Renal cortical epithelial cell (primary cell): ENCODE data around the gene PFKM. TPM values are rescaled to one million over a fixed set of nuclear protein-coding genes. Genes with fewer than 3 reads are reported as not detected.

Experiments used
- DNase-seq: peaks from one replicate; pipeline ENCODE4 v3.0.0-alpha.2; 2011; ENCODE audit warnings: low read depth
- total RNA-seq: library from RNA; depleted of rRNA; stranded (reverse); fragments of >200 nt; gene quantifications from 2 replicates; pipeline ENCODE4 v1.2.3, GENCODE V29; 2014

PFKM gene
- total RNA-seq, 1 donor from 2014 or later = 79.3 TPM

DNA sequence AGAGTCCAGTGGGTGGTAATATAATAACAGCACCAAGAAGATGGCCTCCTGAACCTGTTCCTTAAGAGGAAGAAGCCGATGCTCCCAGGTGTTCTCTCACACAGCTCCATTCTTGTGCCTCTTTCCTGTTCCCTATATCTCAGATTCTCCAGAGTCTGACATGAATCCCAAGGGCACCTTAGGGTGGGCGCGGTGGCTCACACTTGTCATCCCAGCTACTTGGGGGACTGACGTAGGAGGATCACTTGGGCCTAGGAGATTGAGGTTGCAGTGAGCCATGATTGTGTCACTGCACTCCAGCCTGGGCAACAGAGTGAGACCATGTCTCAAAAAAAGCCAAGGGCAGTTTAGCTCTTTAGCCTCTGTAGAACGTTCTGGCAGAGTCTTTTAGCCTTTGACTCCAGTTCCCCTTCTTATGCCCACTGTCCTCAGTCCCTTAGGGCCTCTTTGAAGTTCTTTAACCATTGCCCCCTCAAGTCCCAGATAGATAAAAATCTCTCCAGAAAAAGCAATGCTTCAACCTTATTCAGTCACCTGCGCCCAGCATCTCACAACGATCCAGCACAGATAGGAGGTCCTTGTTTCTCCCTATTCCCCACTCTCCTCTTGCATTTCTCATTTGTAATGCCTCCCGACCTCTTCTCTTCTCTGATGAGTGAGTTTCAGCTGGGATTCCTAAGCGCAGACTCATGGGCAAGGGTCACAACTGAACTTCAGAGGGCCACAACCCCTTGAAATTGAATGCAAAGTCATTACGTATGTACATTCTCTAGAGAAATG is 68.9 kb downstream of the PFKM start:
- no peak for DNase-seq

GRCh38 chr12:48189331-48190125 is 70.4 kb downstream of the PFKM start:
- peak; percentile 68 for DNase-seq

DNA sequence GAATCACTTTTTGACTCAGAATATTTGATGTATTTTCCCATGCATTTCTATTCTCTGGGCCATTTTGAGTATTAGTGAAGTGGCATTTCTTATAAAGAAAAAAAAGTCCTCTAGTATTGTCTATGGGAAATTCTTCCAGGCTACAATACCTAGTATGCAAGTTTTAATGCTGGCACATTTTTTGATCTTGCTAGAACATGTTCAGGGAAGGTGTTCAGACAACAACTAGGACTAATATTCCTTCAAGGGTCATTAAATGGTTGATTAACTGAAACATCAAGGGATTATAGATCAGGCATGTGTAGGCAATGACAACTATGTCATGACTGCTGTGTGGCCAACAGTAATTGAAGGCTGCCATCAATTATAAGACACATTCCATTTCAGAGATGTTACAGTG is 71.9 kb downstream of the PFKM start:
- DNase-seq = no peak

- DNase-seq = no peak
These were observed 73.7 kb downstream of the PFKM start for GRCh38 chr12:48192861-48193260.

DNA sequence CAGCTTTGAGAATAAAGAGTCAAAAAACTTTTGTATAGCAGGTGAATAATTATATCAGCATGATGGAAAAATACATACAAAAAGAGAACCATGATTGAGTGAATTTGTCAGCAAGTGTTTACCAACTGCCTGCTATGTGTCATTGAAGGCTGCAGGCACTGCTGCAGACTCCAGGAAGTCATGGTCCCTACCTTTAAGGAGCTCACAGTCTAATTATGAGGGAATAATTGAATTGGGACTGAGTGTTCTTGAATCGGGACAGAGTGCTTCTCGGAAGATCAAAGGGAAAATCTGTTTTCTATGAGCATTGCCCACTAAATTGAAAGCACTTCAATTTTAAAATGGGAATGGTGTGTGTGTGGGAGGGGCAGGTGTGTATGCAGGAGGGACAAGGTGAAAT is 74.5 kb downstream of the PFKM start:
- DNase-seq = no peak

GRCh38 chr12:48194799-48195201 is 75.6 kb downstream of the PFKM start:
- no peak for DNase-seq

Other genes with a start within 250 kb of the PFKM start
- gene VDR, start 214.4 kb upstream of the PFKM start, total RNA-seq = 2.9 and 6.1 TPM in 2 replicates
- 85.7 and 112 TPM in 2 replicates for gene TMEM106C, start 155.8 kb upstream of the PFKM start, total RNA-seq
- not detected in 2 replicates for gene COL2A1, start 114.9 kb upstream of the PFKM start, total RNA-seq
- 9.9 and 13.0 TPM in 2 replicates for gene SENP1, start 13.3 kb upstream of the PFKM start, total RNA-seq
- gene ASB8, start 38.2 kb downstream of the PFKM start, total RNA-seq = 14.2 and 23.5 TPM in 2 replicates
- 0.40 TPM in 1 of 2 replicates, not detected in the other for gene CCDC184, start 64.3 kb downstream of the PFKM start, total RNA-seq
- gene OR10AD1, start 83.9 kb downstream of the PFKM start, total RNA-seq = not detected in 2 replicates
- gene ZNF641, start 231.6 kb downstream of the PFKM start, total RNA-seq = 11.1 and 14.3 TPM in 2 replicates